SU-DHL-6 (cell line): ENCODE results near the gene RSPH3.

Source experiments
- EZH2phosphoT487 ChIP-seq: fragments of 200-600 bp; sonication (generic), shearing (Covaris generic); conservative IDR thresholded peaks from 2 replicates; pipeline ENCODE4 v1.6.1; 2018; ENCODE audit warnings: mild to moderate bottlenecking, antibody characterized with exemption, low read length, moderate library complexity, mixed read lengths
- TF ChIP-seq, protein P1 (sequence below): fragments of 200-600 bp; sonication (generic); IDR thresholded peaks from one replicate; pipeline ENCODE4 v1.5.1; 2017; ENCODE audit warnings: antibody characterized with exemption, mild to moderate bottlenecking, low read length, moderate library complexity; ENCODE audit not compliant: insufficient read depth, poor library complexity, severe bottlenecking

DNA sequence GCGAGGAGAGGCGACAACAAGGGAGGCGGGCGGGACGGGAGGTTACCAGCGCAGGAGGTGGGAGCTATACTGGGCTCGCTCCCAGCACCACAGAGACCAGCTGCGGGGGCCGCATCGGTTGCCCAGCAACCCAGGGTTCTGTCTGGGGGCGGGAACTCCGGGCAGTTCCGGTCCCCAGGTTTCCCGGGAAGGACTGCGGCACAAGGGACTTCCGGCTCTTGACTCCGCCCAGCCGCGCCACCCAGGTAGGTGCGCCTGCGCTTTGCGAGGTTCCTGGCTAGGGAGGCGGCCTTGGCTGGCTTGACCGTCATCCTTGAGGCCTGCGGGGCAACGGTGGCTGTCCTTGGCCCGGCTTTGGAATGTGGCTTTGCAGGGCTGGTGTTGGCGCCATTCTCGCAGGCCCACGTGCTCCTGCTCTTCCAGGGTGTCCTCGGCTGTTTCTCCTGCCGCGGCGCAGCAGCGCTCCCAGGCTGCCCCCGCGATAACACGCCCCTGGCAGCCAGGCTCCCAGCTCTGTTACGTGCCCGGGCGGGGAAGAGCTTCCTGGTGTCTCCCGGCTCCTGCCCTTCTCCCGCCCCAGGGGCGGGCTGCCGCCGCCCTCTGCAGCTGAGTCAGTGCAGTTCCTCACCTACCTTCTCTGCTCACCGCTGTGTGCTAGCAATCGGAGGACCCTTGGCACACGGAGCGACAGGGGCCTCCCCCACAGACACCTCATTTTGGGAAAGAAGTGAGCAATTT is at the start of gene RSPH3:
- TF ChIP-seq, protein P1, sequence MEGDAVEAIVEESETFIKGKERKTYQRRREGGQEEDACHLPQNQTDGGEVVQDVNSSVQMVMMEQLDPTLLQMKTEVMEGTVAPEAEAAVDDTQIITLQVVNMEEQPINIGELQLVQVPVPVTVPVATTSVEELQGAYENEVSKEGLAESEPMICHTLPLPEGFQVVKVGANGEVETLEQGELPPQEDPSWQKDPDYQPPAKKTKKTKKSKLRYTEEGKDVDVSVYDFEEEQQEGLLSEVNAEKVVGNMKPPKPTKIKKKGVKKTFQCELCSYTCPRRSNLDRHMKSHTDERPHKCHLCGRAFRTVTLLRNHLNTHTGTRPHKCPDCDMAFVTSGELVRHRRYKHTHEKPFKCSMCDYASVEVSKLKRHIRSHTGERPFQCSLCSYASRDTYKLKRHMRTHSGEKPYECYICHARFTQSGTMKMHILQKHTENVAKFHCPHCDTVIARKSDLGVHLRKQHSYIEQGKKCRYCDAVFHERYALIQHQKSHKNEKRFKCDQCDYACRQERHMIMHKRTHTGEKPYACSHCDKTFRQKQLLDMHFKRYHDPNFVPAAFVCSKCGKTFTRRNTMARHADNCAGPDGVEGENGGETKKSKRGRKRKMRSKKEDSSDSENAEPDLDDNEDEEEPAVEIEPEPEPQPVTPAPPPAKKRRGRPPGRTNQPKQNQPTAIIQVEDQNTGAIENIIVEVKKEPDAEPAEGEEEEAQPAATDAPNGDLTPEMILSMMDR: no peak
- no peak for TF ChIP-seq EZH2phosphoT487
